NCI-H2227 (cell line): Measurements from ENCODE around the gene MYLK.
"Not testable (repeated sequence)": the region's sequence is repeated elsewhere in the genome, so short reads cannot be mapped to it uniquely, and the experiment has no call there.

Source experiments
- DNase-seq: peaks from one replicate; lab custom pipeline; 2025; ENCODE audit not compliant: unreplicated experiment; lab: John Stamatoyannopoulos, UW

MYLK gene

GRCh38 chr3:123728014-123728413, 156.1 kb downstream of the MYLK start:
- DNase-seq = no peak

- no peak for DNase-seq
These were observed 158.3 kb downstream of the MYLK start for GRCh38 chr3:123725652-123726400.

GRCh38 chr3:123724306-123724705, 159.8 kb downstream of the MYLK start:
- no peak for DNase-seq

GRCh38 chr3:123723522-123724168, 160.5 kb downstream of the MYLK start:
- peak; percentile 87 for DNase-seq

GRCh38 chr3:123723070-123723469, 161.1 kb downstream of the MYLK start:
- DNase-seq = no peak

GRCh38 chr3:123722456-123722855, 161.7 kb downstream of the MYLK start:
- DNase-seq = no peak

GRCh38 chr3:123722021-123722420, 162.1 kb downstream of the MYLK start:
- no peak for DNase-seq

GRCh38 chr3:123721095-123721689, 162.9 kb downstream of the MYLK start:
- DNase-seq = not testable (repeated sequence)

GRCh38 chr3:123720638-123721037, 163.5 kb downstream of the MYLK start:
- DNase-seq = no peak

- DNase-seq = no peak
These were observed 164.2 kb downstream of the MYLK start for GRCh38 chr3:123719862-123720453.

GRCh38 chr3:123719061-123719756, 164.9 kb downstream of the MYLK start:
- DNase-seq = peak; percentile 85

GRCh38 chr3:123718108-123718507, 166.0 kb downstream of the MYLK start:
- DNase-seq = no peak

- DNase-seq = not testable (repeated sequence)
These were observed 166.7 kb downstream of the MYLK start for GRCh38 chr3:123717451-123717850.

GRCh38 chr3:123716411-123716810, 167.7 kb downstream of the MYLK start:
- peak; percentile 86 for DNase-seq

- no peak for DNase-seq
These were observed 170.9 kb downstream of the MYLK start for GRCh38 chr3:123713211-123713610.

GRCh38 chr3:123712077-123712860, 171.9 kb downstream of the MYLK start:
- no peak for DNase-seq

GRCh38 chr3:123711356-123711755, 172.8 kb downstream of the MYLK start:
- DNase-seq = no peak

GRCh38 chr3:123708531-123708930, 175.6 kb downstream of the MYLK start:
- DNase-seq = no peak

- DNase-seq = not testable (repeated sequence)
These were observed 176.5 kb downstream of the MYLK start for GRCh38 chr3:123707641-123708040.

- no peak for DNase-seq
These were observed 177.3 kb downstream of the MYLK start for GRCh38 chr3:123706871-123707270.
